DOHH2 (cell line): ENCODE measurements around the gene CYP26C1.

Experiments
- H3F3A ChIP-seq: fragments of 200-600 bp; sonication (generic), shearing (Covaris generic); 2 replicates; pipeline ENCODE4 v1.6.0; 2016; ENCODE audit warnings: antibody characterized with exemption, mild to moderate bottlenecking; ENCODE audit not compliant: control insufficient read depth, insufficient read depth
- H3K27ac ChIP-seq: fragments of 200-600 bp; sonication (generic); 2 replicates; pipeline ENCODE4 v1.5.1; 2014; ENCODE audit warnings: low read depth, mild to moderate bottlenecking, low read length, moderate library complexity
- H3K27me3 ChIP-seq: fragments of 200-600 bp; sonication (generic); 2 replicates; pipeline ENCODE4 v1.6.1; 2014; ENCODE audit warnings: mild to moderate bottlenecking, low read length, mixed read lengths; ENCODE audit not compliant: control insufficient read depth
- H3K36me3 ChIP-seq: fragments of 200-600 bp; sonication (generic); 2 replicates; pipeline ENCODE4 v1.6.1; 2014; ENCODE audit warnings: mild to moderate bottlenecking, low read length, moderate library complexity, mixed read lengths; ENCODE audit not compliant: control insufficient read depth
- H3K4me1 ChIP-seq: fragments of 200-600 bp; sonication (generic); 2 replicates; pipeline ENCODE4 v1.6.1; 2014; ENCODE audit warnings: mild to moderate bottlenecking, low read length, mixed read lengths; ENCODE audit not compliant: control insufficient read depth
- H3K4me2 ChIP-seq: fragments of 200-600 bp; sonication (generic); 2 replicates; pipeline ENCODE4 v1.6.0; 2014; ENCODE audit warnings: mild to moderate bottlenecking, low read length, moderate library complexity
- H3K4me3 ChIP-seq: fragments of 200-600 bp; sonication (generic); 2 replicates; pipeline ENCODE4 v1.5.1; 2014; ENCODE audit warnings: mild to moderate bottlenecking, low read length, mixed read lengths
- H3K79me2 ChIP-seq: fragments of 200-600 bp; sonication (generic); 2 replicates; pipeline ENCODE4 v1.6.1; 2014; ENCODE audit warnings: mild to moderate bottlenecking, low read length, mixed read lengths; ENCODE audit not compliant: control insufficient read depth
- H3K9me2 ChIP-seq: fragments of 200-600 bp; sonication (generic); replicated peaks from 2 replicates; pipeline ENCODE4 v1.6.1; 2014; ENCODE audit warnings: mild to moderate bottlenecking, low read length, mixed read lengths; ENCODE audit not compliant: control insufficient read depth
- H3K9me3 ChIP-seq: fragments of 200-600 bp; sonication (generic); 2 replicates; pipeline ENCODE4 v1.6.1; 2014; ENCODE audit warnings: antibody characterized with exemption, low read length, mixed read lengths; ENCODE audit not compliant: control insufficient read depth, insufficient read depth
- H4K20me1 ChIP-seq: fragments of 200-600 bp; sonication (generic); 2 replicates; pipeline ENCODE4 v1.6.0; 2014; ENCODE audit warnings: low read depth, mild to moderate bottlenecking, antibody characterized with exemption, low read length, moderate library complexity; ENCODE audit not compliant: control insufficient read depth, insufficient read depth
- EZH2phosphoT487 ChIP-seq: fragments of 200-600 bp; sonication (generic); IDR thresholded peaks from 2 replicates; pipeline ENCODE4 v1.6.1; 2017; ENCODE audit warnings: borderline replicate concordance, mild to moderate bottlenecking, antibody characterized with exemption, low read length, moderate library complexity, mixed read lengths
- TF ChIP-seq, protein P1 (sequence below): fragments of 200-600 bp; sonication (generic); IDR thresholded peaks from one replicate; pipeline ENCODE4 v1.5.1; 2014; ENCODE audit warnings: antibody characterized with exemption, mild to moderate bottlenecking, low read depth, low read length; ENCODE audit not compliant: poor library complexity, severe bottlenecking

CYP26C1 gene

DNA sequence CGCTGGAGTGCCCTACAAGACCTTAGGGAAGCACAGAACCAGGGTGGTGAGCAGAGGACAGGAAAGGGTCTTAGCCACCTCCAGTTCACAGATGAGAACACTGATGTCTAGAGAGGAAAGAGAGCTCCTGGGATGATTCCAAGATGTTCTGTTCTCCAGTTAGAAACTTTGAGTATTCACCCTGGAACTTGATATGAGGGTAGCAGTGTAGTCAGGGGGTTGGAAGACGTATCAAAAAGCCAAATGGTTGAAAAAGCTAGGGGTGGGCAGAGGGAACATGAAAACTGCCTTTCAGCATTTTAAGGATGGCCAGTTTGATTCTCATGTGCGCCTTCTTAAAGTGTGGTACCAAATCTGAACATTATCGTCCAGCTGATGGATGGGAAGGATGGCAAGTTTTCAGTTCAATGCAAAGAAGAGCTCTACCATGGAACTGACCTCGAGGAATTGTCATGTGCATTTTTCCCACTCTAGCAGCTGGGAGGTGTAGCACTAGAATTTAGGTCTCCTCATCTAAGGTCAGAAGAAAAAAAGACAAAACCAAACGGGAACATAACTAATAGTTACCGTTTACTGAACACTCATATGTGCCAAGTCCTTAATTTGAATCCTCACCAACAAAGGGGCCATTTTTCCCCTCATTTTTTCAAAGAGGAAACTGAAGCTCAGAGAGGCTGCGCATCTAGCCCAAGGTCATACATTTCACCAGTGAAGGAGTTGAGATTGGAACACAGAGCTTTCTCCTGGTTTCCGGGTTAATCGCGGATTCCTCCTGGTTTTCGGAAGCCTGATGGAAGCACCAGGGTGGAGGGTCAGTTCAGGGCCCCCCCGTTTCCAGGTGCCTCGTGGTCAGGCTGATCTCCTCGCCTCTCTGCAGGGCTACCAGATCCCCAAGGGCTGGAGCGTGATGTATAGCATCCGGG lies 7.1 kb downstream of the CYP26C1 start:
- no peak overlapping the region for H3K4me3 ChIP-seq
- H3K9me3 ChIP-seq, result no peaks in the 10 kb centered on the region
- TF ChIP-seq, protein P1, sequence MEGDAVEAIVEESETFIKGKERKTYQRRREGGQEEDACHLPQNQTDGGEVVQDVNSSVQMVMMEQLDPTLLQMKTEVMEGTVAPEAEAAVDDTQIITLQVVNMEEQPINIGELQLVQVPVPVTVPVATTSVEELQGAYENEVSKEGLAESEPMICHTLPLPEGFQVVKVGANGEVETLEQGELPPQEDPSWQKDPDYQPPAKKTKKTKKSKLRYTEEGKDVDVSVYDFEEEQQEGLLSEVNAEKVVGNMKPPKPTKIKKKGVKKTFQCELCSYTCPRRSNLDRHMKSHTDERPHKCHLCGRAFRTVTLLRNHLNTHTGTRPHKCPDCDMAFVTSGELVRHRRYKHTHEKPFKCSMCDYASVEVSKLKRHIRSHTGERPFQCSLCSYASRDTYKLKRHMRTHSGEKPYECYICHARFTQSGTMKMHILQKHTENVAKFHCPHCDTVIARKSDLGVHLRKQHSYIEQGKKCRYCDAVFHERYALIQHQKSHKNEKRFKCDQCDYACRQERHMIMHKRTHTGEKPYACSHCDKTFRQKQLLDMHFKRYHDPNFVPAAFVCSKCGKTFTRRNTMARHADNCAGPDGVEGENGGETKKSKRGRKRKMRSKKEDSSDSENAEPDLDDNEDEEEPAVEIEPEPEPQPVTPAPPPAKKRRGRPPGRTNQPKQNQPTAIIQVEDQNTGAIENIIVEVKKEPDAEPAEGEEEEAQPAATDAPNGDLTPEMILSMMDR, result no peak
- TF ChIP-seq EZH2phosphoT487, result no peak
- H3K9me2 ChIP-seq, result no peaks in the 10 kb centered on the region
- no peaks in the 10 kb centered on the region for H3K79me2 ChIP-seq
- H4K20me1 ChIP-seq, result no peaks in the 10 kb centered on the region
- no peaks in the 10 kb centered on the region for H3F3A ChIP-seq
- H3K27me3 ChIP-seq, result peaks cover 57% of the 10 kb centered on the region
- no peak overlapping the region for H3K4me2 ChIP-seq
- H3K27ac ChIP-seq, result no peak overlapping the region
- H3K36me3 ChIP-seq, result no peaks in the 10 kb centered on the region
- peaks cover 4% of the 10 kb centered on the region; the same call in 1 of the 2 replicates for H3K4me1 ChIP-seq

GRCh38 chr10:93068411-93069244 lies 8.0 kb downstream of the CYP26C1 start:
- Histone ChIP-seq H3K79me2 (no peaks in the 10 kb centered on the region), H3K27me3 (peaks cover 66% of the 10 kb centered on the region), H3K4me1 (peaks cover 7% of the 10 kb centered on the region; the same call in 1 of the 2 replicates), H3K4me3 (no peak overlapping the region), H3F3A (no peaks in the 10 kb centered on the region), H3K27ac (no peak overlapping the region), H3K4me2 (no peak overlapping the region), H3K9me3 (no peaks in the 10 kb centered on the region), H4K20me1 (no peaks in the 10 kb centered on the region), H3K36me3 (no peaks in the 10 kb centered on the region), H3K9me2 (no peaks in the 10 kb centered on the region)
- TF ChIP-seq EZH2phosphoT487, result no peak
- TF ChIP-seq, protein P1, result peak; percentile 26

- Histone ChIP-seq H3K27me3 (peaks cover 71% of the 10 kb centered on the region), H3F3A (no peaks in the 10 kb centered on the region), H3K4me2 (no peak overlapping the region), H3K36me3 (no peaks in the 10 kb centered on the region), H3K9me2 (no peaks in the 10 kb centered on the region), H4K20me1 (no peaks in the 10 kb centered on the region), H3K4me3 (no peak overlapping the region), H3K79me2 (no peaks in the 10 kb centered on the region), H3K9me3 (no peaks in the 10 kb centered on the region), H3K27ac (no peak overlapping the region), H3K4me1 (peaks cover 11% of the 10 kb centered on the region)
- TF ChIP-seq, protein P1, result no peak
- no peak for TF ChIP-seq EZH2phosphoT487
Observed at GRCh38 chr10:93069245-93069561, 8.6 kb downstream of the CYP26C1 start.
